Testis (tissue), 3 donors: ENCODE data around the gene NDUFV3. TPM values are rescaled to one million over a fixed set of nuclear protein-coding genes. Genes with fewer than 3 reads are reported as not detected.

Source experiments
- DNase-seq: peaks from one replicate; pipeline ENCODE4 v3.0.0-alpha.2; 2019
- H3K27ac ChIP-seq, 2 donors: fragments of 200-600 bp; sonication (generic); one replicate each; pipeline ENCODE4 v1.5.1; 2019
- H3K27me3 ChIP-seq: fragments of 200-600 bp; sonication (generic); one replicate; pipeline ENCODE4 v1.5.1; 2019
- H3K36me3 ChIP-seq: fragments of 200-600 bp; sonication (generic); one replicate; pipeline ENCODE4 v1.5.1; 2017; ENCODE audit warnings: low read depth; ENCODE audit errors: missing control alignments
- H3K4me1 ChIP-seq: fragments of 200-600 bp; sonication (generic); one replicate; pipeline ENCODE4 v1.5.1; 2019
- H3K4me3 ChIP-seq, 2 donors: fragments of 200-600 bp; sonication (generic); one replicate each; pipeline ENCODE4 v1.5.1; 2017 to 2019
- H3K9me3 ChIP-seq: fragments of 200-600 bp; sonication (generic); one replicate; pipeline ENCODE4 v1.5.1; 2017
- CTCF ChIP-seq, 3 experiments: fragments of 450-650 bp in 2 of 3; fragments of 200-600 bp in 1 of 3; sonication (generic) in 1 of 3; IDR thresholded peaks; one replicate each; pipeline ENCODE4 v1.5.1; 2016 to 2019; ENCODE audit warnings: antibody characterized with exemption in 3 of 3, mild to moderate bottlenecking in 2 of 3, moderate library complexity in 1 of 3
- POLR2A ChIP-seq: fragments of 450-650 bp; IDR thresholded peaks from one replicate; pipeline ENCODE4 v1.6.1; 2017; ENCODE audit warnings: antibody characterized with exemption, mild to moderate bottlenecking, moderate library complexity
- WGBS, 2 donors: methylation state at CpG; one replicate each; pipeline ENCODE4 v1.1.5; 2018; 5-methylcytosine and 5-hydroxymethylcytosine counted together
- intact Hi-C: fragments of 100-400 bp; cut with DNase I; formaldehyde crosslinking; loops from one replicate; pipeline ENCODE4 v1.15.1; 2023; ENCODE audit warnings: low total_unique reads
- polyA plus RNA-seq: library from polyadenylated mRNA; stranded (reverse); fragments of 350-450 nt; fragmentation: Illumina TruSeq; extraction: RNeasy Lipid Tissue Mini Kit (QIAGEN cat#74804); gene quantifications from one replicate; pipeline ENCODE4 v1.2.3, GENCODE V29; 2014; ENCODE audit warnings: low read depth, low replicate concordance; ENCODE audit not compliant: insufficient read depth
- total RNA-seq, 2 donors: library from RNA; depleted of rRNA; stranded (reverse); fragments of >200 nt; gene quantifications; one replicate each; pipeline ENCODE4 v1.2.3, GENCODE V29; 2016

Gene NDUFV3
- total and polyA plus RNA-seq, 3 donors from 2014 or later = 35.2 to 53.3 (median 37.8) TPM

GRCh38 chr21:42855937-42856335 is 37.2 kb upstream of the NDUFV3 start:
- intact Hi-C loops = no loop called here
- no peaks in the 10 kb centered on the region for H3K27me3 ChIP-seq
- H3K27ac ChIP-seq = no peak overlapping the region
- TF ChIP-seq POLR2A (no peak), CTCF (IDR thresholded peaks at IDR 0.05) (no peak)
- no peaks in the 10 kb centered on the region for H3K36me3 ChIP-seq
- WGBS, 2 donors = 88 to 90% methylated on average over 11 to 18 of the region's 18 CpGs
- H3K4me3 ChIP-seq = no peak overlapping the region
- DNase-seq = no peak
- H3K4me1 ChIP-seq = no peaks in the 10 kb centered on the region
- no peaks in the 10 kb centered on the region for H3K9me3 ChIP-seq

GRCh38 chr21:42857216-42857615 is 35.9 kb upstream of the NDUFV3 start:
- Histone ChIP-seq H3K27me3 (no peaks in the 10 kb centered on the region), H3K27ac (no peak overlapping the region), H3K4me3 (no peak overlapping the region), H3K4me1 (no peaks in the 10 kb centered on the region), H3K36me3 (no peaks in the 10 kb centered on the region), H3K9me3 (no peaks in the 10 kb centered on the region)
- intact Hi-C loops = no loop called here
- no peak for DNase-seq
- TF ChIP-seq CTCF (IDR thresholded peaks at IDR 0.05) (no peak), POLR2A (no peak)
- 93 to 94% methylated on average over 6 to 11 of the region's 11 CpGs for WGBS, 2 donors

- no peaks in the 10 kb centered on the region for H3K27me3 ChIP-seq
- TF ChIP-seq POLR2A (no peak), CTCF (IDR thresholded peaks at IDR 0.05) (no peak)
- no peaks in the 10 kb centered on the region for H3K36me3 ChIP-seq
- H3K9me3 ChIP-seq = no peaks in the 10 kb centered on the region
- no peaks in the 10 kb centered on the region for H3K4me1 ChIP-seq
- 69 to 70% methylated on average over 18 to 19 of the region's 19 CpGs for WGBS, 2 donors
- no peak overlapping the region for H3K27ac ChIP-seq
- DNase-seq = no peak
- intact Hi-C loops = no loop called here
- H3K4me3 ChIP-seq = no peak overlapping the region
Measured at GRCh38 chr21:42858185-42858847, 34.8 kb upstream of the NDUFV3 start.

- TF ChIP-seq CTCF (IDR thresholded peaks at IDR 0.05) = no peak
- H3K27ac ChIP-seq = no peak overlapping the region
- H3K36me3 ChIP-seq = no peaks in the 10 kb centered on the region
- H3K4me3 ChIP-seq = no peak overlapping the region
- no peaks in the 10 kb centered on the region for H3K9me3 ChIP-seq
- peaks cover 1% of the 10 kb centered on the region for H3K4me1 ChIP-seq
- no peaks in the 10 kb centered on the region for H3K27me3 ChIP-seq
- DNase-seq = no peak
- WGBS, 2 donors = 89 to 95% methylated on average over 16 to 34 of the region's 34 CpGs
- intact Hi-C loops = no loop called here
Measured at GRCh38 chr21:42858957-42859890, 33.9 kb upstream of the NDUFV3 start.
